ENCODE data around the gene SRD5A1.

- TF ChIP-seq CTCF (IDR thresholded peaks at IDR 0.05) (no peak), POLR2AphosphoS5 (IDR thresholded peaks at IDR 0.05) (no peak)
Measured at GRCh38 chr5:6702633-6703032, 69.4 kb downstream of the SRD5A1 start.
